GM12878 (cell line): Measurements from ENCODE around the gene JAKMIP1. TPM values are rescaled to one million over a fixed set of nuclear protein-coding genes. Genes with fewer than 3 reads are reported as not detected.

ENCODE experiments used
- ATAC-seq: fragments of 200-7000 bp; cut with Tn5 transposase; 3 replicates; pipeline ENCODE4 v1.9.1; 2020; ENCODE audit warnings: mild to moderate bottlenecking, moderate library complexity
- BruUV-seq: library from RNA; stranded (reverse); fragments of 400-500 nt; replicated peaks from 2 replicates; lab custom pipeline; 2021; lab: Mats Ljungman, UMichigan
- CTCF ChIA-PET: fragments of 300-600 bp; sonication (Branson Sonifier 250); formaldehyde crosslinking; extraction: SDS; loops from one replicate; lab custom pipeline; 2021; ENCODE audit warnings: inconsistent platforms; lab: Yijun Ruan, JAX
- POLR2A ChIA-PET: fragments of 350-600 bp; formaldehyde crosslinking; extraction: SDS; loops from one replicate; lab custom pipeline; 2021; ENCODE audit warnings: inconsistent platforms; lab: Charles Lee
- RAD21 ChIA-PET: fragments of 300-600 bp; sonication (Branson Sonifier 250); formaldehyde crosslinking; loops from one replicate; lab custom pipeline; 2023; ENCODE audit warnings: antibody characterized with exemption; ENCODE audit not compliant: unreplicated experiment; lab: Charles Lee
- SMC1A ChIA-PET: fragments of 300-600 bp; sonication (Branson Sonifier 250); formaldehyde crosslinking; loops from one replicate; lab custom pipeline; 2023; ENCODE audit not compliant: unreplicated experiment, uncharacterized antibody; lab: Charles Lee
- DNase-seq: peaks from one replicate; pipeline ENCODE4 v3.0.0-alpha.2; 2011; ENCODE audit warnings: low read depth, low spot score
- FAIRE-seq: peaks from 3 replicates; lab custom pipeline; 2011; peaks lifted over from hg19 to GRCh38; lab: Jason Lieb, UNC
- H2AFZ ChIP-seq: 2 replicates; pipeline ENCODE4 v1.6.0; 2011; ENCODE audit warnings: low read depth, low read length, control low read depth; ENCODE audit not compliant: control insufficient read depth
- H3K27ac ChIP-seq: 2 replicates; pipeline ENCODE4 v1.5.1; 2011; ENCODE audit warnings: control low read depth; ENCODE audit not compliant: control insufficient read depth, insufficient read depth
- H3K27me3 ChIP-seq, 2 experiments: replicated peaks in 1 of 2; 2 replicates each; pipeline versions ENCODE4 v1.6.0 to v1.6.1; 2011; ENCODE audit warnings: low read length in 1 of 2; ENCODE audit not compliant: control insufficient read depth in 2 of 2, insufficient read depth in 2 of 2
- H3K36me3 ChIP-seq, 2 experiments: 2 replicates each; pipeline ENCODE4 v1.5.1; 2011; ENCODE audit warnings: low read length in 1 of 2; ENCODE audit not compliant: control insufficient read depth in 2 of 2, insufficient read depth in 2 of 2
- H3K4me1 ChIP-seq: 2 replicates; pipeline ENCODE4 v1.6.1; 2011; ENCODE audit warnings: mild to moderate bottlenecking, low read length, moderate library complexity, mixed read lengths; ENCODE audit not compliant: control insufficient read depth, insufficient read depth
- H3K4me2 ChIP-seq: 2 replicates; pipeline ENCODE4 v1.6.0; 2011; ENCODE audit warnings: control low read depth; ENCODE audit not compliant: control insufficient read depth, insufficient read depth
- H3K4me3 ChIP-seq: fragments of 200-600 bp; sonication (generic); 2 replicates; pipeline ENCODE4 v1.5.1; 2016
- H3K79me2 ChIP-seq: 2 replicates; pipeline ENCODE4 v1.6.0; 2011; ENCODE audit warnings: low read length; ENCODE audit not compliant: control insufficient read depth, insufficient read depth
- H3K9ac ChIP-seq: 2 replicates; pipeline ENCODE4 v1.8.0; 2011; ENCODE audit warnings: low read length, control low read depth, mixed read lengths; ENCODE audit not compliant: control insufficient read depth, insufficient read depth
- H3K9me3 ChIP-seq: replicated peaks from 3 replicates; pipeline ENCODE4 v1.5.1; 2011; ENCODE audit warnings: mild to moderate bottlenecking, low read length; ENCODE audit not compliant: control insufficient read depth, insufficient read depth
- H4K20me1 ChIP-seq: 2 replicates; pipeline ENCODE4 v1.6.0; 2011; ENCODE audit not compliant: control insufficient read depth, insufficient read depth
- ATF7 ChIP-seq: fragments of 450-650 bp; IDR thresholded peaks from 2 replicates; pipeline ENCODE4 v1.6.1; 2016; ENCODE audit warnings: low read depth, mild to moderate bottlenecking
- BCL11A ChIP-seq: IDR thresholded peaks from 2 replicates; pipeline ENCODE4 v1.6.1; 2011; ENCODE audit warnings: low read depth, low read length
- CREM ChIP-seq: IDR thresholded peaks from 2 replicates; pipeline ENCODE4 v1.6.1; 2014; ENCODE audit warnings: antibody characterized with exemption, low read depth
- E4F1 ChIP-seq: fragments of 450-650 bp; IDR thresholded peaks from 2 replicates; pipeline ENCODE4 v1.6.1; 2018; ENCODE audit warnings: borderline replicate concordance, mild to moderate bottlenecking; ENCODE audit not compliant: partially characterized antibody
- FOXK2 ChIP-seq: fragments of 450-650 bp; IDR thresholded peaks from 2 replicates; pipeline ENCODE4 v1.6.1; 2017; ENCODE audit warnings: mild to moderate bottlenecking, moderate library complexity
- IKZF2 ChIP-seq, 2 experiments: fragments of 450-650 bp; IDR thresholded peaks; 2 replicates each; pipeline ENCODE4 v1.6.1; 2017; ENCODE audit warnings: mild to moderate bottlenecking in 2 of 2, moderate library complexity in 2 of 2
- KAT2A ChIP-seq: conservative IDR thresholded peaks from 2 replicates; pipeline ENCODE4 v1.6.1; 2011; ENCODE audit warnings: low read depth, low read length; ENCODE audit not compliant: control insufficient read depth
- WGBS: methylation state at CpG from one replicate; pipeline ENCODE4 v1.1.6; 2016; ENCODE audit warnings: low lambda C conversion rate; ENCODE audit not compliant: insufficient replicate concordance, insufficient coverage; ENCODE audit errors: missing lambda C conversion rate; 5-methylcytosine and 5-hydroxymethylcytosine counted together
- in situ Hi-C: fragments of 300-500 bp; cut with MboI; formaldehyde crosslinking; loops from 9 replicates; pipeline ENCODE4 v1.14.3; 2018; ENCODE audit warnings: mixed read lengths
- intact Hi-C: fragments of 100-400 bp; cut with micrococcal nuclease; formaldehyde crosslinking; loops from one replicate; pipeline ENCODE4 v1.14.2; 2022; ENCODE audit not compliant: unreplicated experiment
- polyA plus RNA-seq, 11 experiments: library from polyadenylated mRNA; depleted of rRNA in 4 of 11; unstranded in 6 of 11; stranded (reverse) in 5 of 11; fragments of >200 nt; fragmentation: Nextera tagmentation in 4 of 11; fragmentation: Illumina TruSeq in 1 of 11; extraction: Ambion mirVana in 4 of 11; extraction: Trizol in 1 of 11; gene quantifications; 1 replicate in 1 of 11; 2 replicates in 10 of 11; pipeline versions ENCODE4 v1.2.1 to v1.2.3, GENCODE V29; 2011 to 2016; ENCODE audit warnings: inconsistent platforms in 2 of 11, missing spikeins in 2 of 11, low read depth in 1 of 11
- total RNA-seq, 4 experiments: library from RNA; depleted of rRNA in 3 of 4; stranded (reverse); fragments of >200 nt in 3 of 4; fragmentation: Illumina TruSeq in 1 of 4; extraction: Trizol in 1 of 4; gene quantifications; 2 replicates each; pipeline versions ENCODE4 v1.2.1 to v1.2.3, GENCODE V29; 2013 to 2021
- TF ChIP-seq, protein P1 (sequence below): IDR thresholded peaks from 2 replicates; pipeline ENCODE4 v1.6.1; 2011; ENCODE audit warnings: mild to moderate bottlenecking, low read depth, low read length, moderate library complexity; ENCODE audit not compliant: insufficient replicate concordance

JAKMIP1 gene
- total and polyA plus RNA-seq, 10 of the 15 experiments (the other 5 are each of a cell fraction or from before 2014, with no cell fraction given) = 0.52 to 16.7 (median 12.3) TPM

DNA sequence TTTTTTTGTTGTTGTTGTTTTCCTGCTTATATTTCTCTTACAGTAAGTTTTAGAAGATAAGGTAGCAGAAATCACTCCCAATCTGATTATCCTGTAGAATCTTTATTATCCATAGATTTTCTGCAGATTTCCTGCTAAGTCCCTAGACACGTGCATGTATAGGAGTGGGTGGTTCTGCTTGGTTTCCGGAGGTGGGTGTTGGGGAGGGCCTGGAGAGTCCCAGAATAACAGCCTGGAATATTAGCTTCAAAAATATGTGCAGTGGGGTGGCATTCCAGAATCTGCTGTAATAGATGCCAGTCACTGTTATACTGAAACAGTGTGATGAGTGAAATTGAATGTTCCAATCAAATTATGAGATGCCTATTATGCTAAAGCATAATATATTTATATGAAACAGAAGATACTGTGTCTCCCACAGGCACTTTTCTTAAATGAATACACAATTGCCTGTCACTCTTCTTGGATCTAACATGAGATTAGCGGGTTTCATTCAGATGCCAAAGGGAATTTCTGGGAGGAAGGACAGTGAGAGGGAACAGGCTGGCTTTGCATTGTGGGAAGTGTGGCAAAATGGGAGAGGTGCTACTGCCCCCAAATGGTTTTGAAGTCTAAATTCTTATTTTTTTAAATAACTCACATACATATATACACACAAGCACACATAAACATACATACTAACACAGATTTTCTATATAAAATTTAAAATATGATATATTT is 219.8 kb downstream of the JAKMIP1 start:
- in situ Hi-C loops = no loop called here
- Histone ChIP-seq H3K36me3 (no peaks in the 10 kb centered on the region), H2AFZ (no peak overlapping the region), H3K27me3 (peaks cover 0 to 5% of the 10 kb centered on the region in 2 experiments; a peak in 2 of 4 replicates), H3K4me3 (no peak overlapping the region), H3K9ac (no peak overlapping the region), H3K27ac (no peak overlapping the region), H3K4me1 (peaks cover 6% of the 10 kb centered on the region), H3K79me2 (no peaks in the 10 kb centered on the region), H3K9me3 (peaks cover 7% of the 10 kb centered on the region; the same call in 2 of the 3 replicates), H4K20me1 (no peaks in the 10 kb centered on the region), H3K4me2 (no peak overlapping the region)
- ChIA-PET POLR2A (no interaction called here), CTCF (no interaction called here), RAD21 (no interaction called here), SMC1A (no interaction called here)
- intact Hi-C loops = no loop called here
- DNase-seq (no peak), FAIRE-seq (no peak), ATAC-seq (no peak)
- no TSS peak for BruUV-seq
- WGBS = 50% methylated on average over 3 of the region's 3 CpGs
- TF ChIP-seq FOXK2 (no peak), KAT2A (no peak), ATF7 (no peak), BCL11A (no peak), CREM (no peak), IKZF2 (IDR thresholded peaks at IDR 0.05) (no peak), E4F1 (no peak)
- TF ChIP-seq, protein P1, sequence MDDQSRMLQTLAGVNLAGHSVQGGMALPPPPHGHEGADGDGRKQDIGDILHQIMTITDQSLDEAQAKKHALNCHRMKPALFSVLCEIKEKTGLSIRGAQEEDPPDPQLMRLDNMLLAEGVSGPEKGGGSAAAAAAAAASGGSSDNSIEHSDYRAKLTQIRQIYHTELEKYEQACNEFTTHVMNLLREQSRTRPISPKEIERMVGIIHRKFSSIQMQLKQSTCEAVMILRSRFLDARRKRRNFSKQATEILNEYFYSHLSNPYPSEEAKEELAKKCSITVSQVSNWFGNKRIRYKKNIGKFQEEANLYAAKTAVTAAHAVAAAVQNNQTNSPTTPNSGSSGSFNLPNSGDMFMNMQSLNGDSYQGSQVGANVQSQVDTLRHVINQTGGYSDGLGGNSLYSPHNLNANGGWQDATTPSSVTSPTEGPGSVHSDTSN = no peak
